A549 (cell line): ENCODE data around the gene HIPK1. TPM values are rescaled to one million over a fixed set of nuclear protein-coding genes. Genes with fewer than 3 reads are reported as not detected.

ENCODE experiments used
- ATAC-seq, 2 experiments: fragments of 200-7000 bp in 1 of 2; fragments of >200 bp in 1 of 2; cut with Nextera tagmentation in 1 of 2; cut with Tn5 transposase in 1 of 2; 3 replicates each; pipeline versions ENCODE4 v1.8.0 to v1.9.1; 2018 to 2020; ENCODE audit warnings: mild to moderate bottlenecking in 1 of 2, moderate library complexity in 1 of 2
- CTCF ChIA-PET: fragments of 300-600 bp; sonication (Branson Sonifier 250); formaldehyde crosslinking; extraction: SDS; loops from one replicate; lab custom pipeline; 2021; ENCODE audit warnings: antibody characterized with exemption, inconsistent platforms; lab: Yijun Ruan, JAX
- POLR2A ChIA-PET: fragments of 350-600 bp; formaldehyde crosslinking; extraction: SDS; loops from one replicate; lab custom pipeline; 2021; ENCODE audit warnings: antibody characterized with exemption, inconsistent platforms; lab: Yijun Ruan, JAX
- DNase-seq, 2 experiments: peaks; one replicate each; pipeline versions ENCODE4 v3.0.0 to v3.0.0-alpha.2; 2011 to 2016; ENCODE audit warnings: low read depth in 1 of 2, low spot score in 1 of 2
- FAIRE-seq: peaks from 2 replicates; lab custom pipeline; 2011; peaks lifted over from hg19 to GRCh38; lab: Jason Lieb, UNC
- H3K27ac ChIP-seq, 2 experiments: fragments of >200 bp; sonication (Bioruptor Twin); formaldehyde crosslinking; 3 replicates each; pipeline ENCODE4 v1.5.1; 2016 to 2017
- H3K4me1 ChIP-seq: fragments of >200 bp; sonication (Bioruptor Twin); formaldehyde crosslinking; 3 replicates; pipeline ENCODE4 v1.6.1; 2016
- H3K4me2 ChIP-seq: fragments of >200 bp; sonication (Bioruptor Twin); formaldehyde crosslinking; 3 replicates; pipeline ENCODE4 v1.6.1; 2016
- H3K4me3 ChIP-seq: fragments of >200 bp; sonication (Bioruptor Twin); formaldehyde crosslinking; 3 replicates; pipeline ENCODE4 v1.5.1; 2016
- H3K9me3 ChIP-seq: fragments of >200 bp; sonication (Bioruptor Twin); formaldehyde crosslinking; 3 replicates; pipeline ENCODE4 v1.6.1; 2016
- CEBPB ChIP-seq, 2 experiments: fragments of >200 bp in 1 of 2; sonication (Bioruptor Twin) in 1 of 2; formaldehyde crosslinking in 1 of 2; IDR thresholded peaks; 2 replicates each; pipeline ENCODE4 v1.6.1; 2012 to 2016
- CHD4 ChIP-seq: fragments of 200-600 bp; sonication (generic); IDR thresholded peaks from 2 replicates; pipeline ENCODE4 v1.6.1; 2016; ENCODE audit warnings: antibody characterized with exemption, mild to moderate bottlenecking, borderline replicate concordance
- CTCF ChIP-seq: fragments of >200 bp; sonication (Bioruptor Twin); formaldehyde crosslinking; IDR thresholded peaks from 3 replicates; pipeline ENCODE4 v1.5.1; 2016
- E2F6 ChIP-seq: IDR thresholded peaks from 2 replicates; pipeline ENCODE4 v1.6.1; 2012; ENCODE audit warnings: low read depth, borderline replicate concordance
- EHMT2 ChIP-seq: fragments of 200-600 bp; sonication (generic); IDR thresholded peaks from 2 replicates; pipeline ENCODE4 v1.6.1; 2016; ENCODE audit warnings: antibody characterized with exemption, low read depth, mild to moderate bottlenecking, moderate library complexity
- EP300 ChIP-seq, 2 experiments: fragments of >200 bp; sonication (Bioruptor Twin); formaldehyde crosslinking; IDR thresholded peaks; 2 replicates in 1 of 2; 3 replicates in 1 of 2; pipeline ENCODE4 v1.6.1; 2016 to 2017
- ESRRA ChIP-seq: fragments of 150-350 bp; IDR thresholded peaks from 2 replicates; pipeline ENCODE4 v1.6.1; 2014; ENCODE audit warnings: mild to moderate bottlenecking, low read length, borderline replicate concordance
- HOXA7 ChIP-seq: fragments of 250-450 bp; sonication (Bioruptor Pico); IDR thresholded peaks from 2 replicates; pipeline ENCODE4 v1.5.0; 2020; ENCODE audit warnings: mild to moderate bottlenecking, moderate library complexity
- KDM5A ChIP-seq: fragments of 200-600 bp; sonication (generic); IDR thresholded peaks from 2 replicates; pipeline ENCODE4 v1.6.1; 2016; ENCODE audit warnings: antibody characterized with exemption, mild to moderate bottlenecking
- MYC ChIP-seq: IDR thresholded peaks from 2 replicates; pipeline ENCODE4 v1.6.1; 2012; ENCODE audit warnings: mild to moderate bottlenecking, inconsistent platforms, low read length, improper control_type of control experiment, borderline replicate concordance
- NPAS2 ChIP-seq: fragments of 250-450 bp; sonication (Bioruptor Pico); IDR thresholded peaks from 2 replicates; pipeline ENCODE4 v1.8.0; 2022; ENCODE audit warnings: mild to moderate bottlenecking, moderate library complexity, borderline replicate concordance
- POLR2AphosphoS2 ChIP-seq: conservative IDR thresholded peaks from 2 replicates; pipeline ENCODE4 v1.6.1; 2012; ENCODE audit warnings: low read length, improper control_type of control experiment, inconsistent platforms
- RAD21 ChIP-seq, 2 experiments: fragments of >200 bp in 1 of 2; sonication (Bioruptor Twin) in 1 of 2; formaldehyde crosslinking in 1 of 2; IDR thresholded peaks in 1 of 2; conservative IDR thresholded peaks in 1 of 2; 2 replicates in 1 of 2; 3 replicates in 1 of 2; pipeline ENCODE4 v1.6.1; 2012 to 2018; ENCODE audit warnings: inconsistent platforms in 1 of 2
- SMC3 ChIP-seq: fragments of >200 bp; sonication (Bioruptor Twin); formaldehyde crosslinking; IDR thresholded peaks from 3 replicates; pipeline ENCODE4 v1.6.1; 2018; ENCODE audit warnings: inconsistent platforms
- WGBS: methylation state at CpG from one replicate; pipeline ENCODE4 v1.1.6; 2017; ENCODE audit errors: missing lambda C conversion rate; 5-methylcytosine and 5-hydroxymethylcytosine counted together
- polyA plus RNA-seq, 4 experiments: library from polyadenylated mRNA; depleted of rRNA in 3 of 4; stranded (reverse); fragments of >200 nt; fragmentation: RNase III in 1 of 4; extraction: RNeasy Plus Mini Kit Qiagen cat#74134 plus additional on column Dnase treatment in 1 of 4; gene quantifications; 2 replicates in 3 of 4; 3 replicates in 1 of 4; pipeline ENCODE4 v1.2.3, GENCODE V29; 2011 to 2017

Gene HIPK1
- polyA plus RNA-seq, 2 of the 4 experiments (the other 2 are of a cell fraction): 11.3 to 27.4 TPM

- H3K4me3 ChIP-seq: no peak within 1 kb of the TSS
- DNase-seq (peak; percentile 37 to 76), ATAC-seq (peak; percentile 74 to 86; a peak in 5 of 6 replicates), FAIRE-seq (no peak)
- POLR2A ChIA-PET: no interaction called here
- H3K9me3 ChIP-seq: no peaks in the 10 kb centered on the region
- CTCF ChIA-PET: interaction anchor here (0.6 to 6.1 kb wide), 28 partner anchors 8 to 818 kb away, joined by 3 to 54 read pairs (median 4); partner anchors contain the start of gene SYT6
- H3K27ac ChIP-seq: peak within 1 kb of the TSS; percentile 50 to 77; a peak in 4 of 6 replicates
- H3K4me1 ChIP-seq: peaks cover 18% of the 10 kb centered on the region
- 33% methylated on average over 10 of the region's 13 CpGs for WGBS
- H3K4me2 ChIP-seq: peak within 1 kb of the TSS; percentile 47
- TF ChIP-seq E2F6 (no peak), CTCF (peak; percentile 65), POLR2AphosphoS2 (no peak), RAD21 (conservative IDR thresholded peaks at IDR 0.05 in 1 of 2, IDR thresholded peaks at IDR 0.05 in 1 of 2) (peak; percentile 77), SMC3 (peak; percentile 67)
Measured at GRCh38 chr1:113978863-113979702, 50.0 kb downstream of the HIPK1 start, which contains the start of gene OLFML3. Gene OLFML3, plus strand, starts transcription at chr1:113979474. Its CDS starts 43 bp downstream, at chr1:113979517.

GRCh38 chr1:113980110-113980509 lies 51.0 kb downstream of the HIPK1 start:
- 89% methylated on average over 9 of the region's 10 CpGs for WGBS
- Histone ChIP-seq H3K4me2 (no peak overlapping the region), H3K4me1 (peaks cover 18% of the 10 kb centered on the region), H3K4me3 (no peak overlapping the region), H3K27ac (peak overlapping the region in 1 of 2 experiments; percentile 8; a peak in 1 of 6 replicates), H3K9me3 (no peaks in the 10 kb centered on the region)
- FAIRE-seq (no peak), DNase-seq (no peak), ATAC-seq (no peak)
- CTCF ChIA-PET: interaction anchor here (1.3 to 6.1 kb wide), 6 partner anchors 26 to 308 kb away, joined by 3 to 54 read pairs (median 4); no protein-coding TSS in a partner anchor
- POLR2A ChIA-PET: no interaction called here
- TF ChIP-seq KDM5A: no peak
- TF ChIP-seq CHD4: no peak
- no peak for TF ChIP-seq NPAS2

- ATAC-seq: peak in 1 of 2 experiments; percentile 35; a peak in 2 of 6 replicates
Measured at GRCh38 chr1:113981962-113982931, 53.1 kb downstream of the HIPK1 start.

GRCh38 chr1:113982949-113983348 lies 53.8 kb downstream of the HIPK1 start:
- DNase-seq (no peak), ATAC-seq (no peak), FAIRE-seq (no peak)
- Histone ChIP-seq H3K4me3 (no peak overlapping the region), H3K4me2 (peak overlapping the region; percentile 59), H3K4me1 (peaks cover 18% of the 10 kb centered on the region), H3K9me3 (no peaks in the 10 kb centered on the region), H3K27ac (peak overlapping the region; percentile 35 to 70; a peak in 5 of 6 replicates)
- no peak for TF ChIP-seq HOXA7 (CRISPR knock-in tag)
- no peak for TF ChIP-seq EP300 (IDR thresholded peaks at IDR 0.05)
- no peak for TF ChIP-seq EHMT2
- no peak for TF ChIP-seq MYC
- POLR2A ChIA-PET: no interaction called here
- CTCF ChIA-PET: no interaction called here
- 89% methylated on average over 4 of the region's 5 CpGs for WGBS

More at GRCh38 chr1:113981962-113982931, 53.1 kb downstream of the HIPK1 start:
- FAIRE-seq: no peak
- Histone ChIP-seq H3K4me1 (peaks cover 18% of the 10 kb centered on the region), H3K4me2 (peak overlapping the region; percentile 59), H3K4me3 (no peak overlapping the region), H3K9me3 (no peaks in the 10 kb centered on the region), H3K27ac (peak overlapping the region; percentile 53 to 70; a peak in 5 of 6 replicates)
- no peak for DNase-seq
- CTCF ChIA-PET: interaction anchor here (1.3 kb wide), 1 partner anchor 171 kb away, joined by 3 read pairs; the partner anchor contains the start of gene SYT6
- POLR2A ChIA-PET: no interaction called here
- 49% methylated on average over 13 of the region's 18 CpGs for WGBS
- TF ChIP-seq ESRRA (no peak), CEBPB (IDR thresholded peaks at IDR 0.05) (peak; percentile 23 to 77; a peak in 3 of 4 replicates)
